ENCODE data around the gene OGA.

Gene OGA

DNA sequence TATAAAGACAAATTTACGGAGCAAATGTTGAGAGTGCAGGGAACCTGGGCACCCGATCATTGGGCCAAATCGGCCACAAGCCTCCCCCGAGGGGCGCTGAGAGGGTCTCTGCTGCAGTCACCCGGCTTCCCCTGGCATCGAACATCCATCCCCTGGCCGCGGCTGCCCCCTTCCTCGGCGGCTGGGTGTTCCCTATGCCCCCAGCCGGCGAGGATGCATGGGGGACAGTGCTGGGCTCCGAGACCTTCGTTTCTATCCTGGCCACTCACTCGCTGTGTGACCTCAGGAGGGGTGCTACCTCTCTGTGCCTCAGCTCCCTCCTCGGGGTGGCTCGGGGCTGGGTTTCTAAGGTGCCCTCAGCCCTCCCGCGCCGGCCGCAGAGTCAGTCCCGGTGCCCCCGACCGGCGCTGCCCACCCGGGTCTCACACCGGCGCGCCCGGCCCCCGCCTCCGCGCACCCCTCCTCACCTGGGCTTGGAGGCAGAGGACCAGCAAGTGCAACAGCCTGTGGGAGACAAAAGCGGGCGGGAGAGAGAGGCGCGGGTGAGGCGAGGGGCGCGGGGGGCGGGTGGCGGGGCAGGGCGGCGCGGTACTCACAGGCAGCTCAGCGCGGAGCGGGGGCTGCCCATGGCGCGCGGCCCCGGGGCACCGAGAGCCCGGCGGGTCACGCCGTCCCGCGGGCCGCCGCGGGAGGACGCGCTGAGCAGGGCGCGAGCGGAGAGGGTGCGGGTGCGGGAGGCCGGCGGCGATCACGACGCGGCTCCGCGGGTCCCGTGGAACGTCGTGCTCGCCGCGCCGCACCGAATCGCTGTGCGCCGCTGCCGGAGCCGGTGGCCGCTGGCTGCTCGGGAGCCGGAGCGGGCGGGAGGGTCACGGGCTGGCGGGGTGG lies 42.7 kb downstream of the OGA start, which contains the start of gene FGF8:
Gene FGF8 (minus strand): TSS at position 842 of the 888 bp plus-strand sequence. CDS start 214 bp downstream, at position 628.
- DNase-seq (ENCODE audit: low spot score) = no peak

- no peak for DNase-seq (ENCODE audit: low spot score)
Observed at GRCh38 chr10:101774589-101775272, 43.5 kb downstream of the OGA start.

- no peak for DNase-seq (ENCODE audit: low spot score)
Observed at GRCh38 chr10:101773923-101774588, 44.2 kb downstream of the OGA start.

- DNase-seq (ENCODE audit: low spot score) = no peak
Observed at GRCh38 chr10:101772895-101773761, 45.1 kb downstream of the OGA start.

GRCh38 chr10:101772017-101772894 lies 46.0 kb downstream of the OGA start:
- DNase-seq (ENCODE audit: low spot score) = no peak

- DNase-seq (ENCODE audit: low spot score) = no peak
Observed at GRCh38 chr10:101771380-101771779, 46.9 kb downstream of the OGA start.

- DNase-seq (ENCODE audit: low spot score) = no peak
Observed at GRCh38 chr10:101770331-101771215, 47.7 kb downstream of the OGA start.

- DNase-seq (ENCODE audit: low spot score) = no peak
Observed at GRCh38 chr10:101769541-101770180, 48.6 kb downstream of the OGA start.

DNA sequence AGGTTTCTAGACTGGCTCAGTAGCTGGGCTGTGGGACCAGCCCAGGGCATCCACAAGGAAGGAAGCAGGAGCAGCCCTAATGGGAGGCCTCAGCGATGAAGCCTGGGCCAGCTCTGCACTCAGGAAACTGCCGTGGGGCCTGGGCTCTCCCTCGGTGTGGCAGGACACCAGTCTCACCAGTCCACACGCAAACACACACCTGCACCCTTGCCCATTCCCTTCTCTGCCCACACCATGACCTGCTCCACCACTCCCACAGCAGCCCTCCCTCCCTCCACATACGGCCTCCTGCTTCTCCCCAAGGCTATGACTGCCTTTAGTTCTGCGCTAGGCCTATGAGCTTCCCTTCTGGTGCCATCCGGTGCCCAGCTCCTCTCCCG lies 49.5 kb downstream of the OGA start:
- DNase-seq (ENCODE audit: low spot score) = no peak

GRCh38 chr10:101767966-101768790 lies 50.1 kb downstream of the OGA start:
- no peak for DNase-seq (ENCODE audit: low spot score)

GRCh38 chr10:101767600-101767945 lies 50.7 kb downstream of the OGA start:
- no peak for DNase-seq (ENCODE audit: low spot score)

DNA sequence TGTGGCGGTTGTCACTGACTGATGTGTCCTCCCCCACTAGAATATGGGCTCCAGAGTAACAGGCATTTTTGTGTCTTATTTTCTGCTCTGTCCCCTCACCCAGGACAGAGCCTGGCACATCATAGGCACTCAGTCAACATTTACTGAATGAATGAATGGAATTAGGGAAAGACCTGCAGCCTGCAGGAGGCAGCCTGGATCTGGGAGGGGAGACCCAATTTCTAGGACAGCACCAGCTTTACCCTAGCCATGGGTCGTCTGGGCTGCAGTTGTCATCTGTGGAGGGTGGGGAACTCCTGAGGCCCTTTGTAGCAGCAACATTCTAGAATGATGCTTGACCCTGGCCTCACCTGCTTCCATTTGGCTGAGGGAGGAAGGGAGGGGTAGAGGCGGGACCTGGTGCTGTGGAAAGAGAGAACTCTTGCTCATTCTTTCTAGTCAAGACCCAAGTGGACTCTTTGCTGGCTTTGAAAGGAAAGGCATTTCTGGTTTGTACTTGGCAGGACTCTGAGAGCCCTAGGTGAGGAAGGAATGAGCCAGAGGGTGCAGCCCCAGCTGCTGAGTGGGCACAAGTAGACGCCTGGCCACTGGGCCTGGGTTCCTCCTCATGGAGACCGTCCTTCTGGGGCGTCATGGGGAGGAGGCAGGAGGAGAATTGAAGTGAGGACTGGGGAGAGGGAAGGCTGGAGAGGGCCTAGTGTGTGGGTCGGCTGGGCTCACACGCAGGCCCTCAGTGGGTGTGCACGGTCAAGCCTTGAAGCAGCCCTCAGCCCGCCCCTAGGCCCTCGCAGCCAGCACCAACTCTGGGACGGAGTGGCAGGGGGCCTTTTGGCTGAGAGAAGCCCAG lies 51.3 kb downstream of the OGA start:
- DNase-seq (ENCODE audit: low spot score) = no peak

DNA sequence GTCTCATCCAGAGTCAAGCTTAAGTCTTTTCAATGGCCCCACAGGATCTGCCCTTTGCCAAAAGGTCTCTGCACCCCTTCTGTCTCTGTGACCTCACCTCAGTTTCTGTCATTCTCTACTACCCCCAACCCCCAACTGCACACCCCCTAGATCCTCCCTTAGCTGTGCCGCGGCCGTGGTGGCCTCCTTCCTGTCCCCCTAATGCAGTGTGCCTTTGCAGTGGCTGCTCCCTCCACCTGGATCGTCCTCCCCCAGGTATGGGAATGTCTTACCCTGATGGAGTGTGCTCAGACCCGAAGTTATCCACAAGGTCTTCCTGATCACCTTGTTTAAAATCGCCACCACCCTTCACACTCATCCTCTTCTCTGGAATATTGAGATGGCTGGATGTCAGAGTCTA lies 51.9 kb downstream of the OGA start:
- DNase-seq (ENCODE audit: low spot score) = no peak

GRCh38 chr10:101763141-101763846 lies 55.0 kb downstream of the OGA start:
- DNase-seq (ENCODE audit: low spot score) = no peak

DNA sequence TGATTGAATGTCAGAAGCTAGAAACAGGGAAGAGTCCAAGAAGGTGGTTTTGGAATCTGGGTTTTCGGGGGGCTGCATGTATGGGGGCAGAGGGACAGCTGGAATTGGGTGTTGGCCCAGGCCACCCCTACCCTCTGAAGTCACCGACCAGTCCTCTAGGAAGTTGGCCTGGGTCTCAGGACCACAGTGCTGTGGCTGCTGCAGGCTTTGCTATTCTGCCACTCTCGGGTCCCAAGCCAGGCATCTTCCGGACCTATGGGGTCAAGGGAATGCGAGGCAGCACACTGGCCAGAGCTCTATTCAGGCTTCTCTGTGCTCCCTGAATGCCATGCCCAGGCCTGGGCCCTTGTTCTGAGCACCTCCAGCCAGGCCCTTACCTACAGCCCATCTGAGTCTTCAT lies 55.5 kb downstream of the OGA start:
- no peak for DNase-seq (ENCODE audit: low spot score)

- no peak for DNase-seq (ENCODE audit: low spot score)
Observed at GRCh38 chr10:101761226-101761625, 57.0 kb downstream of the OGA start.

DNA sequence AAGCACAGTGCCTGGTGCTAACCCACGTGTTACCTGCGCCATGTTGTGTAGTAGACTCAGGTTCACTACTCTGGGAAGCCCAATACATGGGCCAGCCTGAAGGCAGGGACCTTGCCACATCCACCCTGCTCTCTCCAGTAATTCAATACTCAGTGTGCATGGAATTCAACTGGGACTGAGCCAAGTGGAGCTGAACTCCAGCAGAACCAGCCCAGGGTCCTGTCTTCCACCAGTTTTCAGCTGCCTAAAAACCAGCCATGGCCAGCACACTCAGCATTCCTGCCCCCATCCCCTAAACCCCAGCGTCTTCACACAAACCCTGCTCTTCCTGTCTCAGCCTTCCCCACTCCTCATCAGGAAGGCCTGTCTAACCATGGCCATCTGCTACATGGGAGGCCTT lies 57.7 kb downstream of the OGA start:
- DNase-seq (ENCODE audit: low spot score) = no peak

Measured in globus pallidus (tissue), 1 donor.